DMS114 treated with DMSO at 0.1 percent for 48 hours (cell line): ENCODE measurements around the gene KPTN.

ENCODE experiments used
- DNase-seq: peaks from one replicate; lab custom pipeline; 2025; ENCODE audit not compliant: unreplicated experiment; lab: John Stamatoyannopoulos, UW

The KPTN gene

DNA sequence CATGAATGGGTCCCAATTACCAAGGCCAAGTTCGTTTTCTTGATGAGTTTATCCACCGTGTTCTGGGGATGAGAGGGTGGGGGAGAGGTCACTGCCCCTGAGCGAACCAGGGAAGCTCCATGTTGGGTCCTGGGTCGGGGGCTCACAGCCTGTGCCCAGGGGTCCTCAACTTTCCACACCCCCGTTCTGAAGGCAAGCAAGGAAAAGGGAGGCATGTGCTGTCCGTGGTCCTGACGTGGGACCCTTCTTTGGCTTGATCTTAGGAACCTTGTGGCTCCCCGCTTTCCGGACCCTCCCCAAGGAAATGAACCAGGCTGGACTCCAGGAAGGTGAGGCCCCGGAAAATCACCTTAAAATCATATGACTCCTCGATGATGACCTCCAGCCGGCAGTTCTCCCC lies 46.5 kb downstream of the KPTN start:
- no peak for DNase-seq

DNA sequence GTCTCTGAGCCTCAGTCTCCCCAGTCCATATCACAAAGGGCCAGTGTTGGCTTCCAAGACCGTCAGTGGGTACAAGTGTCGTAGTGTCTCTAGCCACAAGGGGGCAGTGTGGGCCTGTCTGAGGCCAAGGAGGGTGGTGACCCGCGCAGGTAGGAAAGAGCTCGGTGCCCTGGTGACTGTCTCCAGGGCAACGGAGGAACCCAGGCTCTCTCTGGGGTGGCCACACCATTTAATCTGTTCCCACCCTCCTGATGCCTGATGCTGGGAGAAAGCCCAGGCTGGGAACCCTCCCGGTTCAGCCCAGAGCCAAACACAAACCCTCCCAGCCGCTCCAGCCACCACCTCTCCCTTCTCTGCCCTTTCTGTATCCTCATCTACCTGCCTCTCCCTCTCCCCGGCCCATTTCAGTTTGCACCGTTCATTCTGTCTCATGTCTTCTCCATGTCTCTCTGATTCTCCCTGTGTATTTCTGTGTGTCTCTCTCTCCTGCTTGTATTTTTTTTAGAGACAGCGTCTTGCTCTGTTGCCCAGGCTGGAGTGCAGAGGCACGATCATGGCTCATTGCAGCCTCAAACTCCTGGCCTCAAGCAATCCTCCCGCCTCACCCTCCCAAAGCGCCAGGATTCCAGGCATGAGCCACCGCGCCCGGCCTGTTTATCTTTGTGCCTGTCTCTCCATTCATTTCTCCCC lies 47.2 kb downstream of the KPTN start:
- DNase-seq, result no peak

DNA sequence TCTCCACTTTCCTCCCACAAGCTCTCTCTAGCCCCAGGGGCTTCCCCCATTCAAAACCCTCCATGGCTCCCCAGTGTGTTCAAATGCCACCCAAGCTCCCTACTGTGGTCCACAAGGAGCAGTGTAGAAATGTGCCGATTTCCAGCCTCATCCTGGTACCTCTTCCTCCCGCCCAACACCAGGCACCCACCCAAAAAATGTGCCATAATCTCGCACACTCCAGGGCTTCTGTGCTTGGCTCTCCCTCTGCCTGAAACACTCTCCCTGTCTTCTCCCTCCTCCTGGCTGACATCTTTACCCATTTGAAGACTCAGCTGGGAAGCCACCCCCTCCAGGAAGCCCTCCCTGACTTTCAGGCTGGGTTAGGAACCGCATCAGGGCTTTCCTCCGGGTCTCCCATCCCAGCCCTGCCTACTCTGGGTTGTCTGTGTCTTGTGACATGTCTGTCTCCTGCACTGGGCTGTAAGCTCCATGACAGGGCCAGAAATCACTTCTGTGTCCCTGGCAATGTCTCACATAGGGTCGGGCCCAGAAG lies 48.1 kb downstream of the KPTN start:
- no peak for DNase-seq

GRCh38 chr19:47435196-47435595 lies 48.8 kb downstream of the KPTN start:
- no peak for DNase-seq

DNA sequence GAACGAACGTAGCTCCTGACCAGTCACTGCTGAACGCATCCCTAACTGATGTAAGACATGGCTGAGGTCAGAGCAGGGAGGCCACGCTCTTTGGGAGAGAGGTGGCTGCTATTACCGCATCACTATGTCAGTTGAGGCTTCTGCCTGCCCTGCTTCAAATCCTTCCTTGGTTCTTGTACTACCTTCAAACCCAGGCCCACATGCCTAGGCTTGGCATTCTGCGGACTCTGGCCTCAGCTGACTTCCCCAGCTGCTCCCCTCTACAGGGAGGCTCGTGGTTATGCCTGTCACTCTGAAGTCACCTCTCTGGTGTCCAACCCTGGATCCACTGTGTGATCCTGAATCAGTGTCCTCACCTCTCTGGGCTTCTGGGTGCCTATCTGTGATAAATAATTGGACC lies 49.9 kb downstream of the KPTN start:
- DNase-seq, result no peak

DNA sequence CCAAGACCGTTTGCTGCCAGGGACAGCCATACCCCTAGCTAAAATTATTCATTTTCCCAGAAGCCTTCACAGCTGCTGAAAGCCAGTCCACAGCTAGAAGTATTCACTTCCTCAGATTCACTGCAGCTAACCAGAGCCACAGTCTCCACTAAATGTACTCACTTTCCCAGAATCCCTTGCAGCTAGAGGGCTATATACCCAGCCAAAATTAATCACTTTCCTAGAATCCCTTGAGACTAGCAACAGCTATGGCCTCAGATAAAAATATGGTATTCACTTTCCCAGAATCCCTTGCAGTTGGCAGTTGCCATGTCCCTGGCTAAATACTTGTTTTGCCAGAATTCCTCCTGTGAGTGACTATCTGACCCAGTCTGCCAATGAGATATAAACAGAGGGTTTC lies 50.9 kb downstream of the KPTN start:
- no peak for DNase-seq

DNA sequence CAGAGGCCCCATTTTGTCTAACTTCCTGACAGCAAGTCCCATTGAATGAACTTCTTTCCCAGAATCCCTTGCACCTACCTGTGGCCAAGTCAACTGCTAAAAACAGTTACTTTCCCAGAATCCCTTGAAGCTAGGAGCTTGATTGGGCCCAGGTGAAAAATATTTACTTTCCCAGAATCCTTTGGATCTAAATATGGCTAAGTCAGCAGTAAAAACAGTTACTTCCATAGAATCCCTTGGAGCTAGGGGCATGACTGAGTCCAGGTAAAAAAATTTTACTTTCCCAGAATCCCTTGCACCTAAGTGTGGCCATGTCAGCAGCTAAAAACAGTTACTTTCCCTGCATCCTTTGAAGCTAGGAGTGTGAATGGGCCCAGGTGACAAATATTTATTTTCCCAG lies 51.5 kb downstream of the KPTN start:
- no peak for DNase-seq

DNA sequence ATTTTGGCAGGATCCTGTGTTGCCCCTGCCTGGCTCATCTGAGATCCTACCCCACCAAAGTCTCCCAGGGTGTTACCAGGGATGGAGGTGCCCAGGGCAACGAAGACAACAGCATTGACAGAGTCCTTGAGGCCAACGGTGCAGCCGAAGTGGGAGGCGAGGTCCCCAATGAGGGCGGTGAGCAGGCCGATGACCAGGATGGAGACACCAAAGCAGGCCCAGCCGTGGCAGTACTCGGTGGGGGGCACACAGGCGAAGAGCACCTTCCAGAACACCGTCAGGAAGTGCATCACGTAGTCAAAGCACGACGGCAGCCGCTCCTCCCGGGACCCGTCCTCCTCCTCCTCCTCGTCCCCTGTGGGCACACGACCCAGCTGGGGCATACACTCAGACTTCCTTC lies 51.9 kb downstream of the KPTN start:
- no peak for DNase-seq

GRCh38 chr19:47430041-47430802 lies 53.8 kb downstream of the KPTN start:
- DNase-seq, result no peak

DNA sequence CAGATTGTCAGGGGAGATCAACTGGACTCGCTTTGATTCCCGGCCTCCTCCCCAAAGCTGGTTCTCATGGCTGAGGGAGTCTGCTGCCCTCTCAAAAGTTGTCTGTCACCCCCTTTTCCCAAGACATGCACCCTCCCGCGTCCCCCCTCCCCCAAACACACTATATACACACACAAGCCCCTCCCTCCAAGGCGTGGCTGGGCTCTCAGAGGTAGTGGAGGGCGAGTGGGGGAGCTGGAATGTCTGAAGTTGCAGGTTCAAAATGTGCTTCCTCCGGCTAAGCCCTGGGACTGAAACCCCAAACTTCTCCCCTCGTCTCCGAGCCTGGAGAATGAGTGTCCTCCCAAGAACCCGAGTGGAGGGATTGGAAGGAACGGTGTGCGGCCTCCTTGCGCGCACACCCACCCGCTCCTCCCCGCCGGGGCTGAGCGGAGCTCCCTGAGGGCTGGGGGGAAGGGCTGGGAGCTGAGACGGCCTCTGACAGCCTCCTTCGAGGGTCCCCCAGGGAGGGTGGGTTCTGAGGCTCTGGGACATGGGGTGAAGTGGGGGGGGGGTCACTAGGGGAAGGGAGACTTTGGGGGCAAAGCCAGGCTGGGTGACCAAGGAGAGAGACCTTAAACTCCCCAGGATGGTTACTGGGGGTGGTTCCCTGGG lies 54.8 kb downstream of the KPTN start:
- DNase-seq, result no peak

DNA sequence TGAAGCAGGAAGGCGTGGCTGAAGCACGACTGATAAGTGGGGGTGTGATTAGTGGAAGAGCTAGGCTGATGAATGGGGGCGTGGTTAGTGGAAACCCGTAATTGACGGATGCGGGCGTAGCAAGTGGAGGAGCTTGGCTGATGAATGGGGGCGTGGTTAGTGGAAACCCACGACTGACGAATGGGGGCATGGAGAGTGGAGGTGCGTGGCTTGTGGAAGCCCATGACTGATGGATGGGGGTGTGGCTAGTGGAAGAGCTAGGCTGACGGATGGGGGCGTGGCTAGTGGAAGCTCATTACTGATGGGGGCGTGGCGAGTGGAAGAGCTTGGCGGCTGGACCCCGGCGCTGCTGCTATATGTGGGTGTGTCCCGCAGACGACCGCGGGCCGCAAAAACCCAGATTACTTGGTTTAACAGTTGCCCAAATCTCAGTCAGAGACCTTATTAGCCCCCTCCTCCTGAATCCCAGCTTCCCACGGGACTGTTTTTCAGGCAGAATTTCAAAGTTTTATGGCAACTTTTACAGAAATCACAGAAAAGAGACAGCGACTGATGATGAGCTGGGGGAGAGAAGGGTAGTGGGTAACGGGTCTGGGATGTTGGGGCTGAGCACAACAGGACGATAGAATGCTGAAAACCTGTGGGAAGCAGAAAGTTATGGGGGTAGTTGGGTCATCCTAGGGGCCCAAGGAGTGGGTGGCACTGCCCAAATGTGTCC lies 55.7 kb downstream of the KPTN start:
- peak; percentile 93 for DNase-seq

- no peak for DNase-seq
Measured at GRCh38 chr19:47427241-47428176, 56.5 kb downstream of the KPTN start.
